ENCODE measurements around the gene LARGE1. TPM values are rescaled to one million over a fixed set of nuclear protein-coding genes. Genes with fewer than 3 reads are reported as not detected.

LARGE1 gene
- total RNA-seq, 3 donors from 2014 or later = 23.6 to 27.8 (median 26.1) TPM

DNA sequence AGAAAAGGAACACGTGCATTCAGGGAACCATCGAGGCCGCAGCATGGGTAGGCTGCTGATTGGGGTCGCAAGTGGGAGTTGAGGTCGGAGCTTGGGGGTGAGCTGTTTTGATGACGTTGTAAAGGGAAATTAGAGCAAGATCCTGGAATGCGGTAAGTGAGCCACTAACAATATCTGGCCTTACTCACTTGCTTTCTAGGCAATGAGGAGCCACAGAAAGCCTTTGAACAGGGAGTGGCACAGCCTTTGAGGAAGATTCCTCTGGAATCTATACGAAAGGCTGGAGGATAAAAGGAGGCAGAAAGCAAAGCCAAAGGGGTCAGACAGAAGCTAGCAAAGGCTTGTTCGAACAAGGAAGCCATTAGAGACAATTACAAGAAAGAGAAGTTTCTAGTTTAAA is 197.5 kb downstream of the LARGE1 start:
- H3K27me3 ChIP-seq = no peaks in the 10 kb centered on the region

DNA sequence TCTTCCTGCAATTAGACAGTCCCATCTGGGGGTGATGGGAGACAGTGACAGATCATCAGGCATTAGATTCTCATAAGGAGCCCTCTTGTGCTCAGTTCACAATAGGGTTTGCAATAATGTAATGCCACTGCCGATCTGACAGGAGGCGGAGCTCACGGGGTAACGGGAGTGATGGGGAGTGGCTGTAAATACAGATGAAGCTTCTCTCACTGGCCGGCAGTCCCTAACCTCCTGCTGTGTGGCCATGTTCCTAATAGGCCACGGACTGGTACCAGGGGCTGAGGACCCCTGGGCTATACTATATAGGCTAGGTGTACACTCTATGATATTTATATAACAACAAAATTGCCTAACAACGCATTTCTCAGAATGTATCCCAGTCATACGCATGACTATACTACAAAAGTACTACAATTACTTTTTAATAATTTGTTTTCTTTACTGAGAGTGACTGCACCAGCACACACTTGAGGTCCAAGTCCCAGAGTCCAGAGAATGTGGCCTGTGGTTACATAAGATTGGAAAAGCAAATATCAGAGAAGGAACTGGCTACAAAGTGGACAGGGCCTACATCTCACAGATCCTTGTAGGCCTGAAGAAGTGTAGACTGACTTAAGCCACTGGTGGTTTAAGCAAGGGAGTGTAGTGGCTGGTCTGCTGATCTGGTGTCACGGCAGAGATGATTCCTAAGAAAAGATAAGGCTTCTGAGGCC is 200.0 kb downstream of the LARGE1 start:
- Histone ChIP-seq H3K4me1 (no peaks in the 10 kb centered on the region), H3K36me3 (no peaks in the 10 kb centered on the region), H3K27ac (no peak overlapping the region), H3K9me3 (no peaks in the 10 kb centered on the region), H3K27me3 (no peaks in the 10 kb centered on the region), H3K4me3 (no peak overlapping the region)
- intact Hi-C loops (cut with DNase I; ENCODE audit: low total_unique reads) = no loop called here
- DNase-seq (ENCODE audit: low spot score in 2 of 2) = no peak
- TF ChIP-seq, protein P1, sequence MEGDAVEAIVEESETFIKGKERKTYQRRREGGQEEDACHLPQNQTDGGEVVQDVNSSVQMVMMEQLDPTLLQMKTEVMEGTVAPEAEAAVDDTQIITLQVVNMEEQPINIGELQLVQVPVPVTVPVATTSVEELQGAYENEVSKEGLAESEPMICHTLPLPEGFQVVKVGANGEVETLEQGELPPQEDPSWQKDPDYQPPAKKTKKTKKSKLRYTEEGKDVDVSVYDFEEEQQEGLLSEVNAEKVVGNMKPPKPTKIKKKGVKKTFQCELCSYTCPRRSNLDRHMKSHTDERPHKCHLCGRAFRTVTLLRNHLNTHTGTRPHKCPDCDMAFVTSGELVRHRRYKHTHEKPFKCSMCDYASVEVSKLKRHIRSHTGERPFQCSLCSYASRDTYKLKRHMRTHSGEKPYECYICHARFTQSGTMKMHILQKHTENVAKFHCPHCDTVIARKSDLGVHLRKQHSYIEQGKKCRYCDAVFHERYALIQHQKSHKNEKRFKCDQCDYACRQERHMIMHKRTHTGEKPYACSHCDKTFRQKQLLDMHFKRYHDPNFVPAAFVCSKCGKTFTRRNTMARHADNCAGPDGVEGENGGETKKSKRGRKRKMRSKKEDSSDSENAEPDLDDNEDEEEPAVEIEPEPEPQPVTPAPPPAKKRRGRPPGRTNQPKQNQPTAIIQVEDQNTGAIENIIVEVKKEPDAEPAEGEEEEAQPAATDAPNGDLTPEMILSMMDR (IDR thresholded peaks at IDR 0.05) = no peak
- no peak for TF ChIP-seq POLR2A (IDR thresholded peaks at IDR 0.05)
- TF ChIP-seq POLR2AphosphoS5 (IDR thresholded peaks at IDR 0.05) = no peak

More for the DNA sequence above, 197.5 kb downstream of the LARGE1 start:
- intact Hi-C loops (cut with DNase I; ENCODE audit: low total_unique reads) = no loop called here
- H3K4me1 ChIP-seq = no peaks in the 10 kb centered on the region
- TF ChIP-seq POLR2A (IDR thresholded peaks at IDR 0.05) (no peak), POLR2AphosphoS5 (IDR thresholded peaks at IDR 0.05) (no peak)
- TF ChIP-seq, protein P1 (IDR thresholded peaks at IDR 0.05) = no peak
- H3K27ac ChIP-seq = no peak overlapping the region
- no peak overlapping the region for H3K4me3 ChIP-seq
- no peak for DNase-seq (ENCODE audit: low spot score in 2 of 2)
- no peaks in the 10 kb centered on the region for H3K36me3 ChIP-seq
- H3K9me3 ChIP-seq = no peaks in the 10 kb centered on the region

DNA sequence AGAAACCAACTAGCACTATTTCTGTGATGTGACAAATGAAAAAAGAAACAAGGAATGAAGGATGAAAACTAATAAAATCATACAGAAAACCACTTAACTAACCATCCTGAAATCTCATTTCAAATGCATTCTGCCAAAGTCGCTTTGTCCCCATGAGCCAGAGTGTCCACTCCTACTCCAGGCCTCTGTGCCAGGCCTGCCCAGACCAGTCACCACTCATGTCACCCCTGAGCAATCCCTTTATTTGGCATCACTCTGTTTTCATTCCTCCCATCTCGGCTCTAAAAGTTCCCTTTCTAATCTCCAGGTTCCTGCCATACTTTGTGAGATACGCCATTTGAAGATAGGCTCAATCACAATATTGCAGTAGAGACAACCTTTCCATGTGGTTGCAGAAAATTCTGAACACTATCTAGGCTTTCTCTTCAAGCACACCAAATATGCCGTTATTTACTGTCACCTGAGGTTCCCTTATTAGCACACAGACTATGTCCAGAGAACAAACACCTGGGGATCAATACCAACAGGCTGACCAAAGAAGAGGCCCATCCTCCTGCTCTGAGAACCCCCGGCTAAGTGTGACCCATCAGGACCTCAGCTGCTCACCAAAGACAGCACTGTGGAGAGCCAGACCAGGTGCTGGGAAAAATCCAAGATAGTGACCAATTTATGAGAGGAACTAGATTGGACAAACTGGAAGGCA is 202.4 kb downstream of the LARGE1 start:
- no peak overlapping the region for H3K27ac ChIP-seq
- H3K4me3 ChIP-seq = no peak overlapping the region
- no peaks in the 10 kb centered on the region for H3K36me3 ChIP-seq
- no peaks in the 10 kb centered on the region for H3K27me3 ChIP-seq
- H3K9me3 ChIP-seq = peaks cover 0 to 16% of the 10 kb centered on the region in 2 donors
- TF ChIP-seq POLR2AphosphoS5 (IDR thresholded peaks at IDR 0.05) (no peak), POLR2A (IDR thresholded peaks at IDR 0.05) (no peak)
- TF ChIP-seq, protein P1 (IDR thresholded peaks at IDR 0.05) = no peak
- no peak for DNase-seq (ENCODE audit: low spot score in 2 of 2)
- intact Hi-C loops (cut with DNase I; ENCODE audit: low total_unique reads) = no loop called here
- no peaks in the 10 kb centered on the region for H3K4me1 ChIP-seq

DNA sequence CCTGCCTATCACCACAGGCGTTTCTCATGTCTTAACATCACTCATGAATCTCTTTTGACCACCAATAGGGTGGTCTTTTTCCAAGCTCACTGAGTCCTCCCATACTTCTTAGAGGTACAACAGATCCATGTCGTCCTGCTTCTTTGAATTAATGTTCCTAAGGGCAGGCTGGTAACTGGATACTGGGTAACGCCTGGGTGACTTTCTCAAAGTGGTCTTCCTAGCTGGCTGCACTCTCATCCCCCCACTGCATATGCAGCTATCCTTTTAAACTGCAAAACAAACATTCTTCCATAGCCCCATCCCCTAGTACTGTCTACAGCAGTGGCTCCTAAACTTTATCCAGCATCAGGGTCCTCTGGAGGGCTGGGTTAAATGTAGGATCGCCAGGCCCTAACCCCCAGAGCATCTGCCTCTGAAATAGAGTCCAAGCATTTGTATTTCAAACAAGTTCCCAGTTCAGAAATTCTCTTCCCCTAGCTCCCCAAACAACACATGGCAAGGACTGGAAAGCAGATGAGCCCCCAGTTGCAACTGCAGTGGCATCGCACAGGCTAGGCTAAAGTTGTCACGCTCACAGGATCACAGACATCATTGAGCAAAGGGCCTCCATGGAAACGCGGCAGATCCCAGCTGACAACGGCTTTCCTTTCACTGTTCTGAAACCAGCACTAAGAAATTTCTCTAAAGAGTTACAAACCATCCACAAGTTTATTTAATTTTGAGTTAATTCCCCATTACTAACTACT is 204.9 kb downstream of the LARGE1 start:
- no peak overlapping the region for H3K4me3 ChIP-seq
- H3K27ac ChIP-seq = no peak overlapping the region
- no peaks in the 10 kb centered on the region for H3K4me1 ChIP-seq
- H3K36me3 ChIP-seq = no peaks in the 10 kb centered on the region
- H3K27me3 ChIP-seq = no peaks in the 10 kb centered on the region
- intact Hi-C loops (cut with DNase I; ENCODE audit: low total_unique reads) = no loop called here
- peaks cover 0 to 16% of the 10 kb centered on the region in 2 donors for H3K9me3 ChIP-seq
- DNase-seq (ENCODE audit: low spot score in 2 of 2) = no peak
- TF ChIP-seq POLR2A (IDR thresholded peaks at IDR 0.05) (no peak), POLR2AphosphoS5 (IDR thresholded peaks at IDR 0.05) (no peak)
- TF ChIP-seq, protein P1 (IDR thresholded peaks at IDR 0.05) = no peak
